Sigmoid colon (tissue), 7 donors: ENCODE measurements around the gene TMEM253. TPM values are rescaled to one million over a fixed set of nuclear protein-coding genes. Genes with fewer than 3 reads are reported as not detected.

Source experiments
- DNase-seq: peaks from one replicate; pipeline ENCODE4 v3.0.0-alpha.2; 2019
- H3K27ac ChIP-seq, 4 donors: fragments of 200-600 bp; sonication (generic); one replicate each; pipeline ENCODE4 v1.5.1; 2016 to 2019; ENCODE audit warnings: mild to moderate bottlenecking in 1 of 4
- H3K27me3 ChIP-seq, 3 donors: fragments of 200-600 bp; sonication (generic); one replicate each; pipeline ENCODE4 v1.5.1; 2019; ENCODE audit warnings: mild to moderate bottlenecking in 1 of 3
- H3K36me3 ChIP-seq, 4 donors: fragments of 200-600 bp; sonication (generic); one replicate each; pipeline ENCODE4 v1.5.1; 2016 to 2019
- H3K4me1 ChIP-seq, 4 donors: fragments of 200-600 bp; sonication (generic); one replicate each; pipeline ENCODE4 v1.5.1; 2017 to 2019
- H3K4me3 ChIP-seq, 4 donors: fragments of 200-600 bp; sonication (generic); one replicate each; pipeline ENCODE4 v1.5.1; 2017 to 2019; ENCODE audit warnings: mild to moderate bottlenecking in 2 of 4, moderate library complexity in 1 of 4
- H3K9me3 ChIP-seq, 4 donors: fragments of 200-600 bp in 3 of 4; sonication (generic) in 3 of 4; one replicate each; pipeline versions ENCODE4 v1.5.1 to v1.6.1; 2013 to 2019
- CTCF ChIP-seq, 4 experiments: fragments of 450-650 bp in 3 of 4; fragments of 200-600 bp in 1 of 4; IDR thresholded peaks; one replicate each; pipeline ENCODE4 v1.5.1; 2016 to 2019; ENCODE audit warnings: antibody characterized with exemption in 4 of 4, mild to moderate bottlenecking in 3 of 4, moderate library complexity in 2 of 4
- EP300 ChIP-seq, 4 donors: sonication (generic); formaldehyde crosslinking; IDR thresholded peaks; one replicate each; pipeline ENCODE4 v1.6.1; 2017; ENCODE audit warnings: antibody characterized with exemption in 4 of 4
- POLR2A ChIP-seq, 2 donors: fragments of 450-650 bp; IDR thresholded peaks; one replicate each; pipeline ENCODE4 v1.6.1; 2016; ENCODE audit warnings: antibody characterized with exemption in 2 of 2, mild to moderate bottlenecking in 2 of 2, moderate library complexity in 2 of 2
- POLR2AphosphoS5 ChIP-seq, 4 donors: sonication (generic); formaldehyde crosslinking; IDR thresholded peaks; one replicate each; pipeline ENCODE4 v1.6.1; 2017; ENCODE audit warnings: antibody characterized with exemption in 4 of 4
- WGBS, 2 donors: extraction: QIAGEN DNeasy Blood & Tissue Kit; methylation state at CpG; one replicate each; pipeline ENCODE4 v1.1.7; 2013; 5-methylcytosine and 5-hydroxymethylcytosine counted together
- intact Hi-C: fragments of 100-400 bp; cut with DNase I; formaldehyde crosslinking; loops from one replicate; pipeline ENCODE4 v1.15.1; 2023
- polyA plus RNA-seq, 3 donors: library from polyadenylated mRNA; stranded (reverse); fragments of 200-250 nt; gene quantifications; one replicate each; pipeline ENCODE4 v1.2.3, GENCODE V29; 2013
- total RNA-seq, 4 donors: library from RNA; depleted of rRNA; stranded (reverse); fragments of >200 nt; gene quantifications; one replicate each; pipeline ENCODE4 v1.1.0, GENCODE V29; 2016
- donor health status: healthy with polysubstance abuse.
- donor health status: Bipolar disorder and iron deficiency.
- donor health status: healthy.

The TMEM253 gene
- total and polyA plus RNA-seq, 7 donors: 1.1 to 28.4 (median 14.3) TPM; not detected in 3

- no peak for DNase-seq
- TF ChIP-seq CTCF (IDR thresholded peaks at IDR 0.05) (no peak), EP300 (IDR thresholded peaks at IDR 0.05) (no peak), POLR2AphosphoS5 (IDR thresholded peaks at IDR 0.05) (no peak), POLR2A (IDR thresholded peaks at IDR 0.05) (no peak)
- Histone ChIP-seq H3K9me3 (no peaks in the 10 kb centered on the region), H3K4me3 (peak overlapping the region; percentile 60 to 85 (median 64)), H3K27ac (peak overlapping the region; percentile 87 to 93 (median 88)), H3K27me3 (no peaks in the 10 kb centered on the region), H3K36me3 (peaks cover 0 to 18% (median 9%) of the 10 kb centered on the region in 4 donors), H3K4me1 (peaks cover 0 to 39% (median 36%) of the 10 kb centered on the region in 4 donors)
- intact Hi-C loops: loop anchor here (1.0 to 2.0 kb wide), 3 partner anchors 22 to 46 kb away; partner anchors contain the start of gene NDRG2
- WGBS, 2 donors: 0 to 1% methylated on average over 23 of the region's 23 CpGs
Measured at GRCh38 chr14:21070610-21071224, 30.1 kb upstream of the TMEM253 start.

GRCh38 chr14:21071225-21072030 is 29.4 kb upstream of the TMEM253 start:
- Histone ChIP-seq H3K4me3 (peak overlapping the region; percentile 60 to 85 (median 64)), H3K27me3 (no peaks in the 10 kb centered on the region), H3K36me3 (peaks cover 0 to 26% (median 16%) of the 10 kb centered on the region in 4 donors), H3K4me1 (peaks cover 0 to 39% (median 36%) of the 10 kb centered on the region in 4 donors), H3K9me3 (no peaks in the 10 kb centered on the region), H3K27ac (peak overlapping the region; percentile 87 to 93 (median 88))
- TF ChIP-seq POLR2AphosphoS5 (IDR thresholded peaks at IDR 0.05): peak in 3 of 4 donors; percentile 34 to 72 (median 52)
- TF ChIP-seq EP300 (IDR thresholded peaks at IDR 0.05): no peak
- no peak for TF ChIP-seq CTCF (IDR thresholded peaks at IDR 0.05)
- TF ChIP-seq POLR2A (IDR thresholded peaks at IDR 0.05): no peak
- WGBS, 2 donors: 1% methylated on average over 37 of the region's 37 CpGs
- intact Hi-C loops: loop anchor here (1.0 to 2.0 kb wide), 2 partner anchors 21 to 47 kb away; partner anchors contain the start of gene NDRG2
- DNase-seq: peak; percentile 94

GRCh38 chr14:21072031-21072473 is 28.8 kb upstream of the TMEM253 start:
- DNase-seq: no peak
- Histone ChIP-seq H3K9me3 (no peaks in the 10 kb centered on the region), H3K36me3 (peaks cover 0 to 32% (median 21%) of the 10 kb centered on the region in 4 donors), H3K4me3 (peak overlapping the region; percentile 60 to 85 (median 64)), H3K27ac (peak overlapping the region; percentile 87 to 93 (median 88)), H3K27me3 (no peaks in the 10 kb centered on the region), H3K4me1 (peaks cover 0 to 39% (median 36%) of the 10 kb centered on the region in 4 donors)
- TF ChIP-seq POLR2AphosphoS5 (IDR thresholded peaks at IDR 0.05): peak in 2 of 4 donors; percentile 19 to 32
- TF ChIP-seq EP300 (IDR thresholded peaks at IDR 0.05): no peak
- TF ChIP-seq POLR2A (IDR thresholded peaks at IDR 0.05): no peak
- TF ChIP-seq CTCF (IDR thresholded peaks at IDR 0.05): no peak
- 29 to 43% methylated on average over 4 of the region's 4 CpGs for WGBS, 2 donors
- intact Hi-C loops: no loop called here

GRCh38 chr14:21072781-21073339 is 28.0 kb upstream of the TMEM253 start:
- Histone ChIP-seq H3K27ac (peak overlapping the region; percentile 87 to 93 (median 88)), H3K4me1 (peaks cover 0 to 39% (median 36%) of the 10 kb centered on the region in 4 donors), H3K27me3 (no peaks in the 10 kb centered on the region), H3K4me3 (no peak overlapping the region), H3K9me3 (no peaks in the 10 kb centered on the region), H3K36me3 (peaks cover 0 to 40% (median 23%) of the 10 kb centered on the region in 4 donors)
- DNase-seq: no peak
- intact Hi-C loops: no loop called here
- 41 to 70% methylated on average over 9 of the region's 9 CpGs for WGBS, 2 donors
- TF ChIP-seq POLR2AphosphoS5 (IDR thresholded peaks at IDR 0.05): no peak
- no peak for TF ChIP-seq CTCF (IDR thresholded peaks at IDR 0.05)
- no peak for TF ChIP-seq POLR2A (IDR thresholded peaks at IDR 0.05)
- no peak for TF ChIP-seq EP300 (IDR thresholded peaks at IDR 0.05)
